HG02759 (cell line): ENCODE data around the gene RAB26.

Experiments
- ATAC-seq: cut with Tn5 transposase; IDR thresholded peaks from one replicate; pipeline ENCODE4 v1.9.1; 2021; ENCODE audit warnings: mild to moderate bottlenecking, moderate library complexity; ENCODE audit not compliant: unreplicated experiment

Gene RAB26

GRCh38 chr16:2142942-2143877 is 5.2 kb upstream of the RAB26 start:
- ATAC-seq, result no peak

DNA sequence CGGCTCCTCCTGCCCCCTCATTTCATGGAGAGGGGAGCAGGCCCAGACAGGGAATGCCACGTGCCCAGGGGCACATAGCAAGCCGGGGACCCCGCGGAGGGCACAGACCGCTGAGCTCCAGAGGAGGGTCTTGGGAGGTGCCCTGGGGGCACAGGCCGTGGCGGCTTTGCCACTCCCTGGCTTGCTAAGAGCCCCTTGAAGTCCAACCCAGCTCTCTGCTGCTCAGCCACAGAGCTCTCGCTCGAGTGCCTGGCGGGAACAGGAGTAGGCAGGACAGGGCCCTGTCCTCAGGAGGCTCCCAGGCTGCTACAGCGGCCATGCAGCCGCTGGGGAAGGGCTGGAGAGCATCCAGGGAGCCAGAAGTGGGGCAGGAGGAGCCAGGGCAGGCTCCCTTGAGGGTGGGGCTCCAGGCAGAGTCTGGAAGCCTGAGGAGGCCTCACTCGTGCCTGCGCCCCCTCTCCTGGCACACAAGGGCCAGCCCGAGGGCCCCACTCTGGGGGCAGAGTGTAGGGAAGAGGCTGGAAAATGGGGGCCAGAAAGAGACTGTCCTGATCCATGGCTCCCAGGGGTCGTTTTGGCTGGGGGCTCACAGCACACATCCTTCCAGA is 4.4 kb upstream of the RAB26 start:
- no peak for ATAC-seq

- ATAC-seq, result no peak
Measured at GRCh38 chr16:2145843-2146242, 2.6 kb upstream of the RAB26 start.

DNA sequence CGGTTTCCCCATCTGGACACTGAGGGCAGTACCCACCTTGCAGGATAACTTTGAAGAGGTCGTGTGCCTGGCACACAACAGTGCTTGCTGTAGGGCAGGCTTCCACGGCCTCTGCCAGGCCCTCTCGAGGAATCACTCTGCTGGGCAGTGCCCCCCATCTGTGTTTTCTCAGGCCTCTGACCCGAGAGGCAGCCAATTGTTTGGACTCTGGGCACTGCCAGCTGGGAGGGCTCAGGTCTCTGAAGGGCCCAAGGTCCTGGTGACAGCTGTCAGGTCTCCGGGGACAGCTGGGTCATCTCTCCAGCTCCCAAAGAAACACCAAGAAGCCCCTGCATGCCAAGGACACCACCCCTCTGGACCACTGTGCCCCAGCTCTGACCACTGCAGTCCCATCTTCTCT is 1.0 kb upstream of the RAB26 start:
- ATAC-seq, result no peak

DNA sequence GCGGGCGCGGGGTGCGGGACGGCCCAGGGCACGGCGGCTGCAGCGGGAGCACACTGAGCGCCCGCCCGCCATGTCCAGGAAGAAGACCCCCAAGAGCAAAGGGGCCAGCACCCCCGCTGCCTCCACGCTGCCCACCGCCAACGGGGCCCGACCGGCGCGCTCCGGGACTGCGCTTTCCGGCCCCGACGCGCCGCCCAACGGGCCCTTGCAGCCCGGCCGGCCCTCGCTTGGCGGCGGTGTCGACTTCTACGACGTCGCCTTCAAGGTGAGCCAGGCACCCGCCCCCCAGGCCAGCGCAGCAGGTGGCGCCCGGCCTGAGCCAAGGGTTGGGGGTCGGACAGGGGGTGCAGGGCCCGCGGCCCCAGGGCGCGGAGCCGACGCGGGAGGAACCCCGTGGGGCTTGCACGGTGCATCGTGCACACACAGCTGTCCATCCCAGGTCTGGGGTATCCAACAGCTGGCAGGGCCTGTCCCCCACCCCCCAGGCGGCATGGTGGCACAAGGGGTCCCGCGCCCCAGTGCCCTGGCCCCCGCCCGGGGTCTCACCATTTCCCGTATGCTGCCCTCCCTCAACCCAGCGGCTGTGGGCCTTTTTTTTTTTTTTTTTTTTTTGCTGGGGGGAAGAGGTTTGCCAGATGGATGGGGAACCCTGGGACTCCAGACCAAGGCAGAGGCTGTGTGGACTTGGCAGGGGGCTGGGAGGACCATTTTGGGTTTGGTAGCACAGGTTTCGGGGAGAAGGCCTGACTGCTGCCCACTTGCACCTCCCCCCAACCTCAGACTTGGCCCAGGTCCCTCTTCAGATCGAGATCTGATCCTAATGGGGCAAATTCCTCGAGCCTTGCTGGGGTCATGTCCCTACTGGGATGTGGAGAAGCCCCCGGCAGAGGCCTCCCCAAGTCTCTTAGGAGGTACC is 547 bp downstream of the RAB26 start:
- no peak for ATAC-seq

DNA sequence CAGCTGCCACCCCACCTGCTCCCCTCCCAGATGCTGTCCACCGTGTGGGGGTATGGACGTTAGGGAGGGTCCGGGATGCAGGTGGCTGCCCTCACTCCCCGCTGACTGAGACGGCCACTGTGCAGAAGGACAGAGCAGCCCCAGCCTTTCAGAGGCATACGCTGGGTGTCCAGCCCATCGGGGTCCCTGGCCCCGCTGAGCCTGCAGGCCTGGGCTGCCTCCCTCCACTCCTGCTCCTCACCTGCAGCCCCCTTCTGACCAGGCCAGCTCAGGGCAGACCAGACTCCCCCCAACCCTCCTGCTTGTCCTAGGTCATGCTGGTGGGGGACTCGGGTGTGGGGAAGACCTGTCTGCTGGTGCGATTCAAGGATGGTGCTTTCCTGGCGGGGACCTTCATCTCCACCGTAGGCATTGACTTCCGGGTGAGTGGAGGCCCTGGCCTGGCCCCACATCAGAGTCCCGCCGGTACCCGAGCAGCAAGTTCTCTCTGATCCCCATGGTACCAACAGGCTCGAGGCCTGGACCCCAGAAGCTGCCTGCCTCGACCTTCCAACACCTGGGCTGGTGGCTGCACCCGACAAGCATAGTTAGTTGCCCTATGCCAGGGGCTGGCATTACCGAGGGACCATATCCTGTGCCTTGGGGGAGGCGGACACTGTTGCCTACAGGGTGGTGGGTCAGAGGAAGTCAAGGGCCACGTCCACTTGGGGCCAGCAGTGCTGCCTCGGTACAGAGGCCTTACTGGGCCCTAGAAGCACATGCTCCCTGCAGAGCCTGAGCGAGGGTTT is 1.4 kb downstream of the RAB26 start:
- ATAC-seq, result no peak

- ATAC-seq, result no peak
Measured at GRCh38 chr16:2150418-2151187, 2.2 kb downstream of the RAB26 start.

DNA sequence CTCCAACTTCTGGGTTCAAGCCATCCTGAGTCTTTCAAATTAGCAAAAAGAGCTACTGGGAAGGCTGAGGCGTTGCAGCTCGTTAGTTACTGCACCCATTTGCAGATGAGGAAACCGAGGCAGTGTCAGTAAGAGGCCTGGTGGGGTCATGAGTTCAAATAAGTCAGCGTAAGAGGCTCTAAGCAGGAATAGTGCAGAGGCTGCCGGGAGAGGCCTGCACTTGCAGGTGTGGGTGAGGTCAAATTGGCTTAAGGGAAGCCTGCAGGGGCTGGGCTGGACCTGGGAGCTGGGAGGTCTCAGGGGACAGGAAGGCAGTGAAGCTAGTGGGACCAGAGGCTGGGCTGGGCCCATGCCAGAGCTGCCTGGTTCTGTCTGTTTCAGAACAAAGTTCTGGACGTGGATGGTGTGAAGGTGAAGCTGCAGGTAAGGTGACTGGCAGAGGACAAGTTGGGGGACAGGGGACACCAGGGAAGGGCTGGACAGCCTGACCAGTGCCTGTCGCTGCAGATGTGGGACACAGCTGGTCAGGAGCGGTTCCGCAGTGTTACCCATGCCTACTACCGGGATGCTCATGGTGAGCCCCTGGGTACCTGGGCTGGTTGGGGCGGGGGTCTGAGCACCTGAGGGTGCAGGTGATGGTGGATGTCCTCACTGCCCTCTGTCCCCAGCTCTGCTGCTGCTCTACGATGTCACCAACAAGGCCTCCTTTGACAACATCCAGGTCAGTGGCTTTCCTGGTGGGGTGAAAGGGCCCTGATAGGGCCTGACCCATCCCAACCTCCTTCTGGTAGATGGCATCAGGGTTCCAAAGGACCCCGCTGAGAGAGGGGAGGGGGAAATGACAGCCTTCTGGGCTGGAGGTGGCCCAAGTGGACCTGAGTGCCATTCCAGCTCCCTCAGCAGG is 3.0 kb downstream of the RAB26 start:
- no peak for ATAC-seq

- no peak for ATAC-seq
Measured at GRCh38 chr16:2152695-2153506, 4.5 kb downstream of the RAB26 start.

DNA sequence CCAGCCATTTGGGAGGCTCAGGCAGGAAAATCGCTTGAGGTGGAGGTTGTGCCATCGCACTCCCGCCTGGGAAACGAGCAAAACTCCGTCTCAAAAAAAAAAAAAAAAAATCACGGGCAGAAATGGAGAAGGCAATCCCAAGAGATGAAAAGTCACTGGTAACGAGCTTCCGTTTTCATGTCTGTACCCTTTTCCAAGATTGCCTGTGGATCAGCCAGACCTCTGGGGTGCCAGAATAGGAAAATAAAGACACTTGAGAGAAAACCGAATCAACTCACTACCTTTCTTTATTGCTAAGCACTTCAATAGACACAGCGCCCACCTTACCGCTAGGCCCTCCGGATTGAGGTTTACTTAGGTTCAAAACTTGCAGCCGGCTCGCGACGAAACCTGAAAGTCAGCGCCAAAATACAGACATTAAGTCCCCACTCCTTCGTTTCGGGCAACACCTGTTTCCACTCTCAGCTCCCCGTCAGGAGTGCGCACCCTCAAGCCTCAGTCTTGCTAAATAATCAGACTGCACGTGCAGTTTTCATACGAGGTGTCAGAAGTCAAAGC is 6.2 kb downstream of the RAB26 start:
- ATAC-seq, result no peak

GRCh38 chr16:2155091-2155950 is 6.9 kb downstream of the RAB26 start, which contains the start of gene TRAF7:
TSS of gene TRAF7 (plus strand) at chr16:2155782. CDS start at chr16:2163921, 8,139 bp downstream.
- peak; percentile 85 for ATAC-seq

- no peak for ATAC-seq
Measured at GRCh38 chr16:2155977-2156848, 7.8 kb downstream of the RAB26 start.

- no peak for ATAC-seq
Measured at GRCh38 chr16:2156849-2157224, 8.4 kb downstream of the RAB26 start.

DNA sequence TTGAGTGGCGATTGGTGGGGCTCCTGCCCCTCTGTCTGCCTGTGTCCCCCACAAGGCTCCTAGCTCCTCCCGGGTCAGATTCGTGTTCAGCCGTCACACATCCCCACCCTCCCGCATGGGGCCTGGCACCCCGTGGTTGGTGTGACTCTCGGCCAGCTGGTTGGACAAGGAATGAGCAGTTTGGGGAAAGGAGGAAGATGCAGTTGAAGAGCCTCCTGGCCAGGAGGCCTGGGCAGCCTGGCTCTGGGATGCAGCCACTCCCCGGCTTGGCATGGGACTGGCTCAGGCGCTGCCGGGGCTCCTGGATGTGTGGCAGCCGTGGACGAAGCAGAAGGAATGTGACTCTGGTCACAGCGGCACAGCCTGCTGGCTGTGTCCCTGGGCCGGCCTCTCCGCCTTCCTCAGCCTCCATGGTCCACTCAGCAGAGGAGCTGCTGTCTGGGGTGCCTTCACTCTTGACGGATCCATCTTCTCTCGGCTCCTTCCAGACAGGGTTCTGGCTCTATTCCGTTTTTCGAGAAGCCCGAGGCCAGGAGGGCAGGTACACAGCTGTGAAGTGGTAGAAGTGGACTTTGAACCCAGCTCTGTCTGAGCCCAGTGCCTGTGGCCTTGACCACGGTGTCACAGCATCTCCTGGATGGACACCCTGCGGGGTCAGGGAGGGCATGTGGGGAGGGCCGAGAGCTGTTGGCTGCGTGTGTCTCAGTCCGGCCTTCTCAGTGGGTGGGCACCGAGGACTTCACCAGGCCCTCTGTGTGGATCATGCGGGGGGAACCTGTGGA is 9.2 kb downstream of the RAB26 start:
- ATAC-seq, result no peak

- ATAC-seq, result no peak
Measured at GRCh38 chr16:2158262-2158638, 9.8 kb downstream of the RAB26 start.
